IMR-90 (cell line): ENCODE results near the gene PET100.

ENCODE experiments used
- CHD1 ChIP-seq: IDR thresholded peaks from 2 replicates; pipeline ENCODE4 v1.6.1; 2012; ENCODE audit warnings: low read depth, low read length, improper control_type of control experiment
- MAFK ChIP-seq: IDR thresholded peaks from 2 replicates; pipeline ENCODE4 v1.6.1; 2012; ENCODE audit warnings: low read depth, low read length, improper control_type of control experiment
- MAZ ChIP-seq: IDR thresholded peaks from 2 replicates; pipeline ENCODE4 v1.6.1; 2012; ENCODE audit warnings: low read depth, mild to moderate bottlenecking, low read length, improper control_type of control experiment, moderate library complexity, borderline replicate concordance
- SMC3 ChIP-seq: fragments of 150-350 bp; IDR thresholded peaks from 2 replicates; pipeline ENCODE4 v1.6.1; 2016; ENCODE audit warnings: low read depth, mild to moderate bottlenecking, antibody characterized with exemption, low read length, moderate library complexity
- TF ChIP-seq, protein P1 (sequence below): conservative IDR thresholded peaks from 2 replicates; pipeline ENCODE4 v1.5.1; 2012; ENCODE audit warnings: mild to moderate bottlenecking, low read depth, low read length, improper control_type of control experiment

DNA sequence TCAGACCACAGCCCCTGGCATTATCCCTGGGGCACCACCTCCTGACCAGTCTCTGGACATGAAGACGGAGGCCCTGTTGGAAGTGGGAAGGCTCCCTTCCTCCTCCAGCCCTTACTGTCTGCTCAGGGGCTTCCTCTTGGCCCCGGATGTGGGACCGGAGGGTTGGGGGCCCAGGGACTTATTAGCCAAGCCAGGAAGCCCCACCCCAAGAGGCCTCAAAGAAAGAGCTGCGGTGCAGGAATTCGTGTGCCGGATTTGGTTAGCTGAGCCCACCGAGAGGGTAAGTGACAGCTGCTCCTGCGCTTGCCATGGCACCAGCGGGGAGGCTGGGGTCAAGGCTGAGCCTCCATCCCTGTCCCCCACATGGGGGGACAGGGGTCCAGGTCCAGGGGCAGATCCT, 39.2 kb downstream of the PET100 start, which contains the start of gene RETN:
- TF ChIP-seq SMC3 (no peak), MAFK (no peak), CHD1 (no peak), MAZ (no peak)
- TF ChIP-seq, protein P1, sequence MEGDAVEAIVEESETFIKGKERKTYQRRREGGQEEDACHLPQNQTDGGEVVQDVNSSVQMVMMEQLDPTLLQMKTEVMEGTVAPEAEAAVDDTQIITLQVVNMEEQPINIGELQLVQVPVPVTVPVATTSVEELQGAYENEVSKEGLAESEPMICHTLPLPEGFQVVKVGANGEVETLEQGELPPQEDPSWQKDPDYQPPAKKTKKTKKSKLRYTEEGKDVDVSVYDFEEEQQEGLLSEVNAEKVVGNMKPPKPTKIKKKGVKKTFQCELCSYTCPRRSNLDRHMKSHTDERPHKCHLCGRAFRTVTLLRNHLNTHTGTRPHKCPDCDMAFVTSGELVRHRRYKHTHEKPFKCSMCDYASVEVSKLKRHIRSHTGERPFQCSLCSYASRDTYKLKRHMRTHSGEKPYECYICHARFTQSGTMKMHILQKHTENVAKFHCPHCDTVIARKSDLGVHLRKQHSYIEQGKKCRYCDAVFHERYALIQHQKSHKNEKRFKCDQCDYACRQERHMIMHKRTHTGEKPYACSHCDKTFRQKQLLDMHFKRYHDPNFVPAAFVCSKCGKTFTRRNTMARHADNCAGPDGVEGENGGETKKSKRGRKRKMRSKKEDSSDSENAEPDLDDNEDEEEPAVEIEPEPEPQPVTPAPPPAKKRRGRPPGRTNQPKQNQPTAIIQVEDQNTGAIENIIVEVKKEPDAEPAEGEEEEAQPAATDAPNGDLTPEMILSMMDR, result no peak
